Astrocyte of the cerebellum (primary cell): ENCODE data around the gene TRIOBP.

Experiments
- DNase-seq: peaks from one replicate; pipeline ENCODE4 v3.0.0-alpha.2; 2011; ENCODE audit warnings: low read depth
- H3K4me3 ChIP-seq: 2 replicates; pipeline ENCODE4 v1.5.1; 2011; ENCODE audit warnings: mild to moderate bottlenecking, low read depth, low read length, moderate library complexity
- CTCF ChIP-seq: IDR thresholded peaks from 2 replicates; pipeline ENCODE4 v1.5.1; 2012; ENCODE audit warnings: low read length, low read depth, moderate library complexity, mild to moderate bottlenecking; ENCODE audit errors: missing control alignments
- in situ Hi-C: cut with HindIII; loops from 2 replicates; pipeline ENCODE4 v1.10.0; 2017; ENCODE audit warnings: low sequenced_read_pairs

The TRIOBP gene

GRCh38 chr22:37746366-37747079 is 49.7 kb downstream of the TRIOBP start:
- in situ Hi-C loops, result no loop called here
- TF ChIP-seq CTCF, result no peak
- DNase-seq, result no peak

DNA sequence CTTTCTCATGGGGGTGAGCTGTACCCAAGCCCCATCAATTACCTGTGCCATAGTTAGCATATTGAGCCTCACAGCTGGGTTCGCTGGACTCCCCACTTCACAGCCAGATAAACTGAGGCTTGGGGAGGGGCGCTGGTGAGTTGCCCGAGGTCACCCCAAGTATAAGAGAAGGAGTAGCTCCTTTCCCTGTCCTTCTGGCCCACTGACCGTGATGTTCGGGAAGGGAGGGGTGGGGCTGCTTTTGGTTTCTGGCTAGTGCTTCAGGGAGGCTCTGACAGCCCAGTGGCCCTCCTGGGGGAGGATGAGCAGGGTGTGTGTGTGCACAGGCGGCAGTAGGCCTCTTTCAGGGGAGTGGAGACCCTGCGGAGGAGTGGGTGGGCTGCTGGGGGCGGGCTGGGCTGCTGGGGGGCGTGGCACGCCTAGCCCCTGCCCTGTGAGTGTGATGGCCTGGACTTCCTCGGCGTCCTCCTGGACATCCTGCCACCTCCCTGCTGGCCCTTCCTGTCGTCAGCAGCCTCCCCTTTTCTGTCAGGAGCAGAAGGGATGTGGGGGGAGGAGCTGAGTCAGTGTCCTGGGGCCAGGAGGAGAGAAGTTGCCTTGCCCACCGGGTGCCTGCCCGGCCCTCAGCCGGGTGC is 50.3 kb downstream of the TRIOBP start:
- no peak for TF ChIP-seq CTCF
- DNase-seq, result no peak
- in situ Hi-C loops, result no loop called here
- peak overlapping the region; percentile 91 for H3K4me3 ChIP-seq

More at GRCh38 chr22:37746366-37747079, 49.7 kb downstream of the TRIOBP start:
- peak overlapping the region; percentile 91 for H3K4me3 ChIP-seq

- H3K4me3 ChIP-seq, result peak overlapping the region; percentile 91
- no peak for TF ChIP-seq CTCF
- in situ Hi-C loops, result no loop called here
- DNase-seq, result no peak
Measured at GRCh38 chr22:37747715-37748100, 50.9 kb downstream of the TRIOBP start.

- in situ Hi-C loops, result no loop called here
Measured at GRCh38 chr22:37748659-37749058, 51.8 kb downstream of the TRIOBP start.

DNA sequence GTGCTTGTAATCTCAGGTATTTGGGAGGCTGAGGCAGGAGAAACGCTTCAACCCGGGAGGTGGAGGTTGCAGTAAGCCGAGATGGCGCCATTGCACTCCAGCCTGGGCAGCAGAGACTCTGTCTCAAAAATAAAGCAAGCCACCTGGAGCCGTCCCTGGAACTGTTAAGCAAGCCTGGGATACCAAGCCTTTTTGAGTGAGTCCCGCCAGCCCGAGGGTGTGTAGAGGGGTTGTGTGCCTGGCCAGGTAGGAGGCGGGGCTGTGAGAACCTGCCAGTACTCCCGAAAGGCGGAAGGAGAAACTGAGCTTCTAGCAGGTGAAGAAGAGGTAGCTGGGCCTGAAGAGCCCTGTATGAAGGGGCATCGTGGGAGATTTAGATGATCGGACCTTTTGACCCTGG is 52.4 kb downstream of the TRIOBP start:
- no peak overlapping the region for H3K4me3 ChIP-seq
- DNase-seq, result no peak
- in situ Hi-C loops, result no loop called here
- no peak for TF ChIP-seq CTCF

More at GRCh38 chr22:37748659-37749058, 51.8 kb downstream of the TRIOBP start:
- TF ChIP-seq CTCF, result no peak
- DNase-seq, result no peak
- no peak overlapping the region for H3K4me3 ChIP-seq

GRCh38 chr22:37749831-37750595 is 53.2 kb downstream of the TRIOBP start:
- in situ Hi-C loops, result no loop called here
- no peak overlapping the region for H3K4me3 ChIP-seq
- no peak for TF ChIP-seq CTCF
- no peak for DNase-seq
